HG02970 (cell line): ENCODE measurements around the gene UNC13B.

Source experiments
- ATAC-seq: cut with Tn5 transposase; IDR thresholded peaks from one replicate; pipeline ENCODE4 v1.9.1; 2021; ENCODE audit warnings: mild to moderate bottlenecking, moderate library complexity, moderate number of reproducible peaks; ENCODE audit not compliant: unreplicated experiment, low FRiP score

The UNC13B gene

GRCh38 chr9:35414889-35415288 lies 253.1 kb downstream of the UNC13B start:
- ATAC-seq: no peak

- ATAC-seq: no peak
Measured at GRCh38 chr9:35415402-35416097, 253.7 kb downstream of the UNC13B start.

DNA sequence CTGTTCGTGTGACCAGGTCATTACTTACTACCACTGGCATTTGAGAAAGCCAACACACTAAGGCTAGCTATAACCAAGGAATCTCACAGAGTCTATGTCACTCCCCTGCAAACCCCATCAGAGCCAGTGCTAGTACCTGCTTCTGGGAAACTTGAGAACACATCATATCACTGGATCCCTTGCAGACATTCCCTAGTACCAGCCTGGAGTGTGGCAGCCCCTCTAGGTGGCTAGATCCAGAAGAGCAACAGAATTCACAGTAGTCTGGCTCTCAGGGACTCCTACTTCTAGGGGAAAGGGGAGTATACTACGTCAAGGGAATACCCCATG lies 254.3 kb downstream of the UNC13B start:
- ATAC-seq: no peak

- ATAC-seq: no peak
Measured at GRCh38 chr9:35422346-35422745, 260.5 kb downstream of the UNC13B start.

GRCh38 chr9:35422753-35423152 lies 260.9 kb downstream of the UNC13B start:
- no peak for ATAC-seq

DNA sequence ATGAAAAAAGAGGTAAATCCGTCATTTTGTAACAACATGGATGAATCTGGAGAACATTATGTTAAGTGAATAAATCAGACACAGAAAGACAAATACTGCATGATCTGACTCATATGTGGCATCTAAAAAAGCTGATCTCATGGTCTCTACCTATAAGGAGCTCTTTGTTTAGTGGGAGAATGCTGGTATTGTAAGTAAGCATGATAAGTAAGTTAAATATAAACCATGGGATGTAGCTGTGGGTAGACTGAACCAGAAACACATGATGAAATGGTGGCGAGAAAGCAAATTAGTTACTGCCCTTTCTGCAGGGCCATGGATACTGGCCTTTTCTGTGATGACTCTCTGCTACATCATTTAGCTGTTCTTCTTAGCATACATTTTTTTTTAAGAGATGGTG lies 261.7 kb downstream of the UNC13B start:
- no peak for ATAC-seq

DNA sequence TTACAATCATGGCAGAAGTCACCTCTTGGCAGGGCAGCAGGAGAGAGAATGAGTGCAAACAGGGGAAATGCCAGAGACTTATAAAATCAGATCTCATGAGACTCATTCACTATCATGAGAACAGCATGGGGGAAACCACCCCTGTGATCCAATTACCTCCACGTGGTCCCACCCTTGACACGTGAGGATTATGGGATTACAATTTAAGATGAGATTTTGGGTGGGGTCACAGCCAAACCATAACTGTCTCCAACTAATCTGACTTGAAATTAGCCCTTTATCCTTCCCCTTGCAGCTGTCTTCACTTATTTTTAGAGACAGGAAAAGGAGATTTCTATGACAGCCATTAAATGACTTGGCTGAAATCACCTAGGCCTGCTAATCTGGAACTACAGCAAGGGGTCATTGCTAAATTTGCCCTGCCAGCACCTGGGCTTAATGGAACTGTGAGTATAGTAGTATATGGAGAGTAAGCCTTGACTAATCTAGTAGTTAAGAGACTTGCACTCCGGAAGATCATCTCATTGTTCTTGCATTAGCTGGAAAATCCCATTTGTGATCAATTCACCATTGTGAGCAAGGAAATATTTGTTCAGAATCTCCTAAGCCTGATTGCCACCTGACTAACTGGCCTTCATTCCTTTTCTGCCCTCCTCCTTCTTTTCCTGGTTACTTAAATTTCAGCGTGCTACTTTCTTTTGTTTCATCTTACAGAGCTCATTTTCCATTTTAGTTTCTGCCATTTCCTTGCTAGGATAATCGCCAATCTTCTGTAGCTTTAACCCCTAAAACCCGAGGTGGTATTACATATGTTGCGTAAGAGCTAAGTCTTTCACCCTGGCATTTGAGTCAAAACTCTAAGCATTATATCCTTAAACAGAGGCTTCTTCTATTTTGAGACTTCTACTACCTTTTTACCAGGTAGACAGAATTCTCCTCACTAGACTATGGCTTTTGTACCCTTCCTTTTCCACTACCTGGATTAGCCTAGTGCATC lies 262.8 kb downstream of the UNC13B start:
- ATAC-seq: no peak

GRCh38 chr9:35426627-35427026 lies 264.8 kb downstream of the UNC13B start:
- ATAC-seq: no peak

DNA sequence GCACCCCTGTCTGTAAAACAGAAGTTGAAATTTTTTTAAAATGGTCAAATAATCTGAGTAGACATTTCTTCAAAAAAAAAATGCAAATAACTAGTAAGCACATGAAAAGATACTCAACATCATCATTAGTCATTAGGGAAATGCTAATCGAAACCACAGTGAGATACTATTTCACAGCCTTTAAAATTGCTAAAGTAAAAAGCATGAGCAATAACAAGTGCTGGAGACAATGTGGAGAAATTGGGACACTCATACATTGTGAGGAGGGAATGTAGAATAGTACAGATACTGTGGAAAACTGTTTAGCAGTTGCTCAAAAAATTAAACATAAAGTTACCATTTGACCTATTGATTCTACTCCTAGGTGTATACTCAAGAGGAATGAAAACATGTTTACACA lies 269.7 kb downstream of the UNC13B start:
- ATAC-seq: no peak

GRCh38 chr9:35432076-35432475 lies 270.3 kb downstream of the UNC13B start:
- ATAC-seq: no peak

DNA sequence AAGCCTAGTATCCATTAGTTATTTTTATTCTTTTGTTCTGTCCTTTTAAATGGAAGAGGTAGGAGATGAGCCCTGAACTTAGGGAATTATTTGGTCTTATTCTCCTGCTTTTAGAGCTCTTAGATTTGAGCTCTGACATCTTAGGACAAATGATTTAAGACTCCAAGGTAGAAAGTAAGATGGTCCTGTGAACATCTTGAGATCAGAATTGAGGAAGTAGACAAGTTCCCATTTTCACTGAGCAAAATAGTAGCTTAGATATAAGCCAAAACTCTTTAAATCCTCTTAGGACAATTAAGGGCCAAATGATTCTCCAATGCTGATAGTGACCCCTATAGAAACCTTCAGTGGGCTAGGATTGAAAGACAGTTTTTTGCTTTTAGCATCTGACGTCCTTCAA lies 275.1 kb downstream of the UNC13B start:
- ATAC-seq: no peak

GRCh38 chr9:35446012-35446411 lies 284.2 kb downstream of the UNC13B start:
- no peak for ATAC-seq

DNA sequence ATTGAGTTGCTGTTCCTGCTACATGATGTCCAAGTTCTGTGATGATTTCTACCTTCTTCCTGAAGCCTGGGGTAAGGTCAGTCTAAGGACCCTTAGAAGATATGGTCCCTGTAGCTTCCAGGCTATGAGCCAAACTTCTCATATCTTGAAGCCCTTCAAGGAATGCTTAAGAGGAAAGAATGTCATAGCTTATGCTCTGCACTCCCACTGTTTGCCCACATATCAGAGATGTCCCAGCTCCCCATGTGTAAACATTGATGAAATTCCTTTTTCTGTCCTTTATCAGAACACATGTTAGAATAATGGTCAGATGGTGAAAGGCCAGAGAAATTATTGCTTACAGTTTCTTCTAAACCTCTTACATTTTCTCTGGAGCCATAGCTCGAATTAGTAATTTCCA lies 286.7 kb downstream of the UNC13B start:
- no peak for ATAC-seq

DNA sequence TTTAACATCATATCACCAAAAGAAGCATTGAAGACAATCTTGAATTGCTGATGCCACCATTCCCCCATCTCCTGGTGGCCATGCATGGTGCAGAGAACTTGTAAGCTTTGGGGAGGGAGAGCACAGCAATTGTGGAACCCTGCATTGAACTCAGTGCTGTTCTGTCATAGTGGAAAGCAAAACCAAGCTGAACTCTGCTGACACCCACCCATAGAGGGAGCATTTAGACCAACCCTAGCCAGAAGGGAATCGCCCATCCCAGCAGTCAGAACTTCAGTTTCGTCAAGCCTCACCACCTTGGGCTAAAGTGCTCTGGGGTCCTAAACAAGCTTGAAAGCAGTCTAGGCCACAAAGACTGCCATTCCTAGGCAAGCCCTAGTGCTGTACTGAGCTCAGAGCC lies 290.7 kb downstream of the UNC13B start:
- ATAC-seq: no peak

DNA sequence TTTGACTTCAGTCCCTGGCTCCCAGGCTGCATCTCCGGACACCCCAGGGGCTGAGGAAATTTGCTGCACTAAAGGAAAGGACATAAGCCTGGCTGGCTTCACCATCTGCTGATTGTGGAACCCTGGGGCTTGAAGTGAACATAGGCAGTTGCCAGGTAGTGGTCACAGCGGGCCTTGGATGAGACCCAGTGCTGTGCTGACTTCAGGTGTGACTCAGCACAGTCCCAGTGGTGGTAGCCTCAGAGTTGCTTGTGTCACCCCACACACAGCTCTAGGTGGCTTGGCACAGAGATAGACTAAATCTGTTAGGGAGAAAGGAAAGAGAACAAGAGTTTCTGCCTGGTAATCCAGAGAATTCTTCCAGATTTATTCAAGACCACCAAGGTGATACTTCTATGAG lies 292.0 kb downstream of the UNC13B start:
- no peak for ATAC-seq
